AML-193 (cell line): ENCODE results near the gene CLPSL2.

ENCODE experiments used
- DNase-seq, 2 experiments: peaks; one replicate each; lab custom pipeline; 2025; lab: John Stamatoyannopoulos, UW

CLPSL2 gene

GRCh38 chr6:35746516-35746915, 29.9 kb upstream of the CLPSL2 start:
- no peak for DNase-seq

GRCh38 chr6:35747877-35748276, 28.5 kb upstream of the CLPSL2 start:
- DNase-seq = no peak

- no peak for DNase-seq
Measured at GRCh38 chr6:35750557-35750956, 25.8 kb upstream of the CLPSL2 start.

GRCh38 chr6:35751594-35751993, 24.8 kb upstream of the CLPSL2 start:
- DNase-seq = no peak

GRCh38 chr6:35752330-35752729, 24.1 kb upstream of the CLPSL2 start:
- no peak for DNase-seq

- DNase-seq = peak in 1 of 2 experiments; percentile 9
Measured at GRCh38 chr6:35754452-35755277, 21.7 kb upstream of the CLPSL2 start.

GRCh38 chr6:35755278-35755924, 21.0 kb upstream of the CLPSL2 start:
- DNase-seq = no peak

GRCh38 chr6:35757456-35758123, 18.8 kb upstream of the CLPSL2 start:
- peak; percentile 28 to 48 for DNase-seq

- DNase-seq = no peak
Measured at GRCh38 chr6:35759426-35759825, 17.0 kb upstream of the CLPSL2 start.

GRCh38 chr6:35765739-35766138, 10.7 kb upstream of the CLPSL2 start:
- no peak for DNase-seq

GRCh38 chr6:35769211-35769610, 7.2 kb upstream of the CLPSL2 start:
- DNase-seq = no peak

- DNase-seq = no peak
Measured at GRCh38 chr6:35771343-35771627, 5.1 kb upstream of the CLPSL2 start.

GRCh38 chr6:35774116-35774794, 2.1 kb upstream of the CLPSL2 start:
- no peak for DNase-seq

GRCh38 chr6:35775031-35775430, 1.4 kb upstream of the CLPSL2 start:
- DNase-seq = no peak

- no peak for DNase-seq
Measured at GRCh38 chr6:35777356-35778102, 1.1 kb downstream of the CLPSL2 start.

GRCh38 chr6:35778437-35778836, 2.0 kb downstream of the CLPSL2 start:
- DNase-seq = no peak

GRCh38 chr6:35780719-35781118, 4.3 kb downstream of the CLPSL2 start, which contains the start of gene CLPSL1:
Gene CLPSL1, plus strand, starts transcription at chr6:35781019. Its CDS starts 92 bp downstream, at chr6:35781111.
- DNase-seq = no peak

- DNase-seq = no peak
Measured at GRCh38 chr6:35781290-35781689, 4.9 kb downstream of the CLPSL2 start.

- DNase-seq = no peak
Measured at GRCh38 chr6:35782424-35782823, 6.0 kb downstream of the CLPSL2 start.

- no peak for DNase-seq
Measured at GRCh38 chr6:35784200-35784599, 7.8 kb downstream of the CLPSL2 start.

GRCh38 chr6:35786272-35786671, 9.9 kb downstream of the CLPSL2 start:
- no peak for DNase-seq

GRCh38 chr6:35786810-35787209, 10.4 kb downstream of the CLPSL2 start:
- no peak for DNase-seq
